Measurements from ENCODE around the gene CEP170B.

The CEP170B gene

DNA sequence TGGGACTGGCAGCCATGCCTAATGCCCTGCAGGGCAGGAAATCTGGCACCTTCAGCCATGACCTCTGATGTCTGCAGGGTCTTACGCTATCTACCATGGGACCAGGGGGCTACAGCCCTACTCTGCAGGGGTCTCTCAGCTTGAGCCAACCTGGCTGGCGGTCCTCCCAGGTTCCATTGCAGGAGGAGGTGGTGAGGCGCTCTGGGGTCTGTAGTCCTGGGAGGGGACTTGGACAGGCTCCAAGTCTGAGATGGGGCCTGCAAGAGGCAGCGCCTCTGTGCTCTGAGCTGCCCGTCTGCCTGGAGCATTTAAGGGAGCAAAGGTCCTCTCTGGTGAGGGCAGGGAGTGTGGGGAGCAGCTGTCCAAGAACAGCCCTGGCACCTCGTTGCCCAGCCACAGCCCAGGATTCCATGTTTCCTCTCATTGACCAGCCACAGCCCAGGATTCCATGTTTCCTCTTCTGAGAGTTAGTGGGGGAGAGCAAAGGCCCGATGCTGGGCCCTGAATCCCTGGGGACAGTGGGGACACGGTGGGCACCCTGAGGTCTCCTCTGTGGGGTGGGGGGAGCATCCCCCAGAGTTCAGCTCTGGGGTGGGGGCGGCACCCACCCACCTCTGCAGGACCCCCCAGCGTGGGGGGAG is 60.3 kb downstream of the CEP170B start:
- TF ChIP-seq EZH2 (IDR thresholded peaks at IDR 0.05; ENCODE audit: borderline replicate concordance, low read length) = no peak
- TF ChIP-seq, protein P1, sequence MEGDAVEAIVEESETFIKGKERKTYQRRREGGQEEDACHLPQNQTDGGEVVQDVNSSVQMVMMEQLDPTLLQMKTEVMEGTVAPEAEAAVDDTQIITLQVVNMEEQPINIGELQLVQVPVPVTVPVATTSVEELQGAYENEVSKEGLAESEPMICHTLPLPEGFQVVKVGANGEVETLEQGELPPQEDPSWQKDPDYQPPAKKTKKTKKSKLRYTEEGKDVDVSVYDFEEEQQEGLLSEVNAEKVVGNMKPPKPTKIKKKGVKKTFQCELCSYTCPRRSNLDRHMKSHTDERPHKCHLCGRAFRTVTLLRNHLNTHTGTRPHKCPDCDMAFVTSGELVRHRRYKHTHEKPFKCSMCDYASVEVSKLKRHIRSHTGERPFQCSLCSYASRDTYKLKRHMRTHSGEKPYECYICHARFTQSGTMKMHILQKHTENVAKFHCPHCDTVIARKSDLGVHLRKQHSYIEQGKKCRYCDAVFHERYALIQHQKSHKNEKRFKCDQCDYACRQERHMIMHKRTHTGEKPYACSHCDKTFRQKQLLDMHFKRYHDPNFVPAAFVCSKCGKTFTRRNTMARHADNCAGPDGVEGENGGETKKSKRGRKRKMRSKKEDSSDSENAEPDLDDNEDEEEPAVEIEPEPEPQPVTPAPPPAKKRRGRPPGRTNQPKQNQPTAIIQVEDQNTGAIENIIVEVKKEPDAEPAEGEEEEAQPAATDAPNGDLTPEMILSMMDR (IDR thresholded peaks at IDR 0.05; ENCODE audit: low read length) = no peak
- Histone ChIP-seq H3K27ac (ENCODE audit: low read depth, low read length, poor library complexity, severe bottlenecking) (no peak overlapping the region), H3K9me2 (ENCODE audit: low read depth, low read length) (no peaks in the 10 kb centered on the region), H3K27me3 (ENCODE audit: insufficient read depth, low read length) (peaks cover 5% of the 10 kb centered on the region; the same call in 1 of the 2 replicates), H3K36me3 (ENCODE audit: insufficient read depth, low read length) (no peaks in the 10 kb centered on the region; the same call in 1 of the 2 replicates), H3K4me1 (ENCODE audit: insufficient read depth, low read length, severe bottlenecking) (peaks cover 9% of the 10 kb centered on the region), H4K20me1 (ENCODE audit: insufficient read depth, low read length) (no peaks in the 10 kb centered on the region), H3K79me2 (ENCODE audit: insufficient read depth, low read length) (no peaks in the 10 kb centered on the region), H3K4me2 (ENCODE audit: low read length) (no peak overlapping the region), H3K9me3 (ENCODE audit: low read length) (peaks cover 3% of the 10 kb centered on the region; the same call in 1 of the 2 replicates), H3K9ac (ENCODE audit: low read length) (no peak overlapping the region), H3F3A (ENCODE audit: insufficient read depth, low read length) (no peaks in the 10 kb centered on the region), H3K4me3 (ENCODE audit: low read depth, low read length, poor library complexity, severe bottlenecking) (no peak overlapping the region), H2AFZ (ENCODE audit: low read length) (no peak overlapping the region)

GRCh38 chr14:104925855-104926609 is 61.0 kb downstream of the CEP170B start:
- no peak overlapping the region for H3K4me3 ChIP-seq (ENCODE audit: low read depth, low read length, poor library complexity, severe bottlenecking)

GRCh38 chr14:104926619-104927431 is 61.8 kb downstream of the CEP170B start:
- Histone ChIP-seq H2AFZ (ENCODE audit: low read length) (no peak overlapping the region), H3K79me2 (ENCODE audit: insufficient read depth, low read length) (no peaks in the 10 kb centered on the region), H3K4me1 (ENCODE audit: insufficient read depth, low read length, severe bottlenecking) (peaks cover 9% of the 10 kb centered on the region), H3K27me3 (ENCODE audit: insufficient read depth, low read length) (peaks cover 5% of the 10 kb centered on the region; the same call in 1 of the 2 replicates), H3K9me2 (ENCODE audit: low read depth, low read length) (no peaks in the 10 kb centered on the region), H3K9ac (ENCODE audit: low read length) (no peak overlapping the region), H3K4me3 (ENCODE audit: low read depth, low read length, poor library complexity, severe bottlenecking) (no peak overlapping the region), H3K27ac (ENCODE audit: low read depth, low read length, poor library complexity, severe bottlenecking) (no peak overlapping the region), H4K20me1 (ENCODE audit: insufficient read depth, low read length) (no peaks in the 10 kb centered on the region), H3K4me2 (ENCODE audit: low read length) (no peak overlapping the region; the same call in 1 of the 2 replicates), H3K9me3 (ENCODE audit: low read length) (peaks cover 3% of the 10 kb centered on the region; the same call in 1 of the 2 replicates), H3K36me3 (ENCODE audit: insufficient read depth, low read length) (no peaks in the 10 kb centered on the region; the same call in 1 of the 2 replicates), H3F3A (ENCODE audit: insufficient read depth, low read length) (no peaks in the 10 kb centered on the region)
- TF ChIP-seq, protein P1 (IDR thresholded peaks at IDR 0.05; ENCODE audit: low read length) = no peak
- no peak for TF ChIP-seq EZH2 (IDR thresholded peaks at IDR 0.05; ENCODE audit: borderline replicate concordance, low read length)

More at GRCh38 chr14:104925855-104926609, 61.0 kb downstream of the CEP170B start:
- no peaks in the 10 kb centered on the region for H3F3A ChIP-seq (ENCODE audit: insufficient read depth, low read length)
- TF ChIP-seq, protein P1 (IDR thresholded peaks at IDR 0.05; ENCODE audit: low read length) = no peak
- no peak for TF ChIP-seq EZH2 (IDR thresholded peaks at IDR 0.05; ENCODE audit: borderline replicate concordance, low read length)
- no peaks in the 10 kb centered on the region for H4K20me1 ChIP-seq (ENCODE audit: insufficient read depth, low read length)
- H3K9ac ChIP-seq (ENCODE audit: low read length) = no peak overlapping the region
- no peak overlapping the region for H3K27ac ChIP-seq (ENCODE audit: low read depth, low read length, poor library complexity, severe bottlenecking)
- peaks cover 5% of the 10 kb centered on the region; the same call in 1 of the 2 replicates for H3K27me3 ChIP-seq (ENCODE audit: insufficient read depth, low read length)
- H3K79me2 ChIP-seq (ENCODE audit: insufficient read depth, low read length) = no peaks in the 10 kb centered on the region
- H3K9me3 ChIP-seq (ENCODE audit: low read length) = peaks cover 3% of the 10 kb centered on the region; the same call in 1 of the 2 replicates
- no peaks in the 10 kb centered on the region; the same call in 1 of the 2 replicates for H3K36me3 ChIP-seq (ENCODE audit: insufficient read depth, low read length)
- peaks cover 9% of the 10 kb centered on the region for H3K4me1 ChIP-seq (ENCODE audit: insufficient read depth, low read length, severe bottlenecking)
- no peaks in the 10 kb centered on the region for H3K9me2 ChIP-seq (ENCODE audit: low read depth, low read length)
- no peak overlapping the region for H3K4me2 ChIP-seq (ENCODE audit: low read length)
- no peak overlapping the region for H2AFZ ChIP-seq (ENCODE audit: low read length)
